WTC11 (cell line): ENCODE data around the gene OR10G4. TPM values are rescaled to one million over a fixed set of nuclear protein-coding genes. Genes with fewer than 3 reads are reported as not detected.

Experiments used
- ATAC-seq: fragments of 200-7000 bp; cut with Tn5 transposase; 2 replicates; pipeline ENCODE4 v1.10.0; 2021; ENCODE audit warnings: mild to moderate bottlenecking, moderate library complexity
- CTCF ChIA-PET: fragments of 300-600 bp; sonication (Branson Sonifier 250); formaldehyde crosslinking; loops from one replicate; lab custom pipeline; 2021; ENCODE audit warnings: antibody characterized with exemption; lab: Charles Lee
- POLR2A ChIA-PET: fragments of 350-600 bp; sonication (Branson Sonifier 250); formaldehyde crosslinking; loops from one replicate; lab custom pipeline; 2021; ENCODE audit warnings: antibody characterized with exemption; lab: Charles Lee
- DNase-seq: peaks from one replicate; pipeline ENCODE4 v3.0.0; 2021; ENCODE audit warnings: low spot score
- H3K27ac Mint-ChIP-seq: 2 replicates; pipeline ENCODE4 v1.8.0; 2021; ENCODE audit warnings: mixed read lengths
- H3K27me3 Mint-ChIP-seq: 2 replicates; pipeline ENCODE4 v1.8.0; 2021; ENCODE audit warnings: low read depth, mild to moderate bottlenecking, moderate library complexity, mixed read lengths
- H3K36me3 Mint-ChIP-seq: 2 replicates; pipeline ENCODE4 v1.8.0; 2021; ENCODE audit warnings: mixed read lengths
- H3K4me1 Mint-ChIP-seq: 2 replicates; pipeline ENCODE4 v1.8.0; 2022; ENCODE audit warnings: mixed read lengths
- H3K4me3 Mint-ChIP-seq: 2 replicates; pipeline ENCODE4 v1.8.0; 2021; ENCODE audit warnings: mild to moderate bottlenecking, moderate library complexity, mixed read lengths
- H3K9me3 Mint-ChIP-seq: 2 replicates; pipeline ENCODE4 v1.8.0; 2021; ENCODE audit warnings: mixed read lengths
- AR ChIP-seq: fragments of 250-450 bp; sonication (Bioruptor Pico); IDR thresholded peaks from 2 replicates; pipeline ENCODE4 v1.9.0; 2021; ENCODE audit warnings: mild to moderate bottlenecking
- ATF2 ChIP-seq: sonication (generic); formaldehyde crosslinking; IDR thresholded peaks from 2 replicates; pipeline ENCODE4 v1.8.1; 2022; ENCODE audit warnings: low read depth, missing genetic modification reagents, borderline replicate concordance
- ATF6 ChIP-seq: sonication (generic); formaldehyde crosslinking; IDR thresholded peaks from 2 replicates; pipeline ENCODE4 v1.8.1; 2023; ENCODE audit warnings: mild to moderate bottlenecking, missing genetic modification reagents
- CREB1 ChIP-seq: sonication (generic); formaldehyde crosslinking; IDR thresholded peaks from 2 replicates; pipeline ENCODE4 v1.8.0; 2023; ENCODE audit warnings: mild to moderate bottlenecking, missing genetic modification reagents
- CTCF ChIP-seq: fragments of 200-600 bp; IDR thresholded peaks from 2 replicates; pipeline ENCODE4 v1.8.0; 2022; ENCODE audit warnings: antibody characterized with exemption
- E2F1 ChIP-seq: sonication (generic); formaldehyde crosslinking; IDR thresholded peaks from 2 replicates; pipeline ENCODE4 v1.8.0; 2022; ENCODE audit warnings: mild to moderate bottlenecking, missing genetic modification reagents
- ELF4 ChIP-seq: sonication (generic); formaldehyde crosslinking; IDR thresholded peaks from 2 replicates; pipeline ENCODE4 v1.8.1; 2022; ENCODE audit warnings: low read depth, mild to moderate bottlenecking, moderate library complexity, missing genetic modification reagents
- HMGXB4 ChIP-seq: sonication (generic); formaldehyde crosslinking; IDR thresholded peaks from 2 replicates; pipeline ENCODE4 v1.8.1; 2023; ENCODE audit warnings: mild to moderate bottlenecking, moderate library complexity, missing genetic modification reagents
- IRF2 ChIP-seq: sonication (generic); formaldehyde crosslinking; IDR thresholded peaks from 2 replicates; pipeline ENCODE4 v1.8.0; 2022; ENCODE audit warnings: low read depth, missing genetic modification reagents, borderline replicate concordance
- JUN ChIP-seq: sonication (generic); formaldehyde crosslinking; IDR thresholded peaks from 2 replicates; pipeline ENCODE4 v1.8.0; 2023; ENCODE audit warnings: mild to moderate bottlenecking, missing genetic modification reagents
- MAX ChIP-seq: sonication (generic); formaldehyde crosslinking; IDR thresholded peaks from 2 replicates; pipeline ENCODE4 v1.8.0; 2022; ENCODE audit warnings: mild to moderate bottlenecking, missing genetic modification reagents
- MYBL2 ChIP-seq: sonication (generic); formaldehyde crosslinking; IDR thresholded peaks from 2 replicates; pipeline ENCODE4 v1.8.1; 2023; ENCODE audit warnings: mild to moderate bottlenecking, moderate library complexity, missing genetic modification reagents
- NR1H2 ChIP-seq: sonication (generic); formaldehyde crosslinking; IDR thresholded peaks from 2 replicates; pipeline ENCODE4 v1.9.0; 2021; ENCODE audit warnings: mild to moderate bottlenecking, moderate library complexity, missing genetic modification reagents
- TEAD4 ChIP-seq: sonication (generic); formaldehyde crosslinking; IDR thresholded peaks from 2 replicates; pipeline ENCODE4 v1.8.0; 2022; ENCODE audit warnings: mild to moderate bottlenecking, missing genetic modification reagents
- ZBTB21 ChIP-seq: sonication (generic); formaldehyde crosslinking; IDR thresholded peaks from 2 replicates; pipeline ENCODE4 v1.8.1; 2023; ENCODE audit warnings: mild to moderate bottlenecking, missing genetic modification reagents, borderline replicate concordance
- ZSCAN18 ChIP-seq: fragments of 250-450 bp; sonication (Bioruptor Pico); IDR thresholded peaks from 2 replicates; pipeline ENCODE4 v2.1.2; 2022; ENCODE audit warnings: mild to moderate bottlenecking, moderate library complexity
- total RNA-seq: library from RNA; stranded (reverse); gene quantifications from 3 replicates; pipeline ENCODE4 v1.2.3, GENCODE V29; 2021

OR10G4 gene
- total RNA-seq, 1 experiment from 2014 or later, result 0.04 TPM

GRCh38 chr11:123973816-123974215, 39.0 kb upstream of the OR10G4 start (continued):
- TF ChIP-seq CTCF, result no peak
- TF ChIP-seq JUN, result no peak
- TF ChIP-seq ZSCAN18 (CRISPR knock-in tag), result no peak
- TF ChIP-seq, all 79 proteins: peak for 0

GRCh38 chr11:123976770-123977560, 35.8 kb upstream of the OR10G4 start:
- ChIA-PET POLR2A (no interaction called here), CTCF (no interaction called here)
- peaks cover 4% of the 10 kb centered on the region for H3K9me3 Mint-ChIP-seq
- H3K4me1 Mint-ChIP-seq, result peaks cover 12% of the 10 kb centered on the region
- TF ChIP-seq MYBL2 (CRISPR knock-in tag), result no peak
- TF ChIP-seq MAX (CRISPR knock-in tag), result 0 out of 2 replicates have a peak, but pooled peaks have one; percentile 19
- DNase-seq (no peak), ATAC-seq (no peak)
- H3K4me3 Mint-ChIP-seq, result no peak overlapping the region
- no peak overlapping the region for H3K27ac Mint-ChIP-seq
- no peaks in the 10 kb centered on the region; the same call in 1 of the 2 replicates for H3K36me3 Mint-ChIP-seq
- H3K27me3 Mint-ChIP-seq, result peaks cover under 1% of the 10 kb centered on the region; the same call in 1 of the 2 replicates

GRCh38 chr11:123977731-123978347, 35.0 kb upstream of the OR10G4 start, which contains the start of gene OR10S1:
Gene OR10S1, minus strand, starts transcription at chr11:123977781. Its CDS starts 117 bp downstream, at chr11:123977664.
- DNase-seq (no peak), ATAC-seq (no peak)
- peaks cover 2% of the 10 kb centered on the region; the same call in 1 of the 2 replicates for H3K27me3 Mint-ChIP-seq
- no peak within 1 kb of the TSS for H3K4me3 Mint-ChIP-seq
- ChIA-PET POLR2A (no interaction called here), CTCF (no interaction called here)
- H3K4me1 Mint-ChIP-seq, result peaks cover 12% of the 10 kb centered on the region
- H3K36me3 Mint-ChIP-seq, result peaks cover 7% of the 10 kb centered on the region; the same call in 1 of the 2 replicates
- peaks cover 13% of the 10 kb centered on the region for H3K9me3 Mint-ChIP-seq
- no peak within 1 kb of the TSS for H3K27ac Mint-ChIP-seq
- TF ChIP-seq E2F1 (CRISPR knock-in tag) (no peak), ELF4 (CRISPR knock-in tag) (no peak), ZBTB21 (CRISPR knock-in tag) (no peak), IRF2 (CRISPR knock-in tag) (no peak), ATF2 (CRISPR knock-in tag) (no peak), NR1H2 (CRISPR knock-in tag) (no peak), TEAD4 (CRISPR knock-in tag) (no peak), AR (CRISPR knock-in tag) (no peak), MAX (CRISPR knock-in tag) (no peak), ATF6 (CRISPR knock-in tag) (no peak), CREB1 (CRISPR knock-in tag) (no peak), HMGXB4 (CRISPR knock-in tag) (no peak)
